GM18507 (cell line): ENCODE data around the gene MYH1.

Source experiments
- DNase-seq: peaks from one replicate; pipeline ENCODE4 v3.0.0; 2011; ENCODE audit warnings: low read depth; ENCODE audit not compliant: insufficient read length; ENCODE audit errors: extremely low spot score
- FAIRE-seq: peaks from 2 replicates; lab custom pipeline; 2011; peaks lifted over from hg19 to GRCh38; lab: Jason Lieb, UNC

MYH1 gene

GRCh38 chr17:10499950-10500349 is 18.4 kb downstream of the MYH1 start:
- FAIRE-seq (no peak), DNase-seq (no peak)

GRCh38 chr17:10492004-10492403 is 26.3 kb downstream of the MYH1 start:
- DNase-seq (no peak), FAIRE-seq (no peak)

- DNase-seq (no peak), FAIRE-seq (no peak)
Measured at GRCh38 chr17:10482252-10482651, 36.1 kb downstream of the MYH1 start.

GRCh38 chr17:10477701-10478100 is 40.6 kb downstream of the MYH1 start:
- DNase-seq, result no peak
- no peak for FAIRE-seq

- no peak for FAIRE-seq
- DNase-seq, result no peak
Measured at GRCh38 chr17:10474536-10474935, 43.8 kb downstream of the MYH1 start.

GRCh38 chr17:10471858-10472257 is 46.5 kb downstream of the MYH1 start:
- DNase-seq (no peak), FAIRE-seq (no peak)

- FAIRE-seq, result no peak
- no peak for DNase-seq
Measured at GRCh38 chr17:10469459-10469858, 48.9 kb downstream of the MYH1 start, which contains the start of gene MYH4. Gene MYH4, minus strand, starts transcription at chr17:10469559. Its CDS starts 2,814 bp downstream, at chr17:10466745.

- no peak for FAIRE-seq
- no peak for DNase-seq
Measured at GRCh38 chr17:10463402-10463801, 54.9 kb downstream of the MYH1 start.

- no peak for DNase-seq
- no peak for FAIRE-seq
Measured at GRCh38 chr17:10460062-10460461, 58.3 kb downstream of the MYH1 start.

- DNase-seq (no peak), FAIRE-seq (no peak)
Measured at GRCh38 chr17:10458701-10459100, 59.6 kb downstream of the MYH1 start.

- FAIRE-seq, result no peak
- DNase-seq, result no peak
Measured at GRCh38 chr17:10457952-10458351, 60.4 kb downstream of the MYH1 start.

GRCh38 chr17:10447026-10447931 is 71.1 kb downstream of the MYH1 start:
- DNase-seq, result no peak
- no peak for FAIRE-seq
